HG02642 (cell line): Measurements from ENCODE around the gene PFKP.
"Not testable (repeated sequence)": the region's sequence is repeated elsewhere in the genome, so short reads cannot be mapped to it uniquely, and the experiment has no call there.

Source experiments
- ATAC-seq: cut with Tn5 transposase; IDR thresholded peaks from one replicate; pipeline ENCODE4 v1.9.1; 2021; ENCODE audit warnings: mild to moderate bottlenecking; ENCODE audit not compliant: unreplicated experiment, poor library complexity

Gene PFKP

GRCh38 chr10:3147117-3147820 is 79.9 kb downstream of the PFKP start:
- no peak for ATAC-seq

GRCh38 chr10:3148041-3148440 is 80.7 kb downstream of the PFKP start:
- ATAC-seq: no peak

- ATAC-seq: no peak
Measured at GRCh38 chr10:3148994-3149393, 81.6 kb downstream of the PFKP start.

- no peak for ATAC-seq
Measured at GRCh38 chr10:3149918-3150317, 82.6 kb downstream of the PFKP start.

GRCh38 chr10:3150366-3150765 is 83.0 kb downstream of the PFKP start:
- ATAC-seq: no peak

- no peak for ATAC-seq
Measured at GRCh38 chr10:3150961-3151360, 83.6 kb downstream of the PFKP start.

GRCh38 chr10:3151889-3152565 is 84.7 kb downstream of the PFKP start:
- no peak for ATAC-seq

- ATAC-seq: no peak
Measured at GRCh38 chr10:3152566-3152935, 85.2 kb downstream of the PFKP start.

- ATAC-seq: no peak
Measured at GRCh38 chr10:3154666-3155065, 87.3 kb downstream of the PFKP start.

- no peak for ATAC-seq
Measured at GRCh38 chr10:3159152-3159551, 91.8 kb downstream of the PFKP start.

- ATAC-seq: no peak
Measured at GRCh38 chr10:3162533-3162932, 95.2 kb downstream of the PFKP start.

- no peak for ATAC-seq
Measured at GRCh38 chr10:3163879-3164278, 96.5 kb downstream of the PFKP start.

- no peak for ATAC-seq
Measured at GRCh38 chr10:3165196-3165595, 97.8 kb downstream of the PFKP start.

GRCh38 chr10:3166496-3167290 is 99.3 kb downstream of the PFKP start:
- ATAC-seq: no peak

- no peak for ATAC-seq
Measured at GRCh38 chr10:3167611-3168330, 100.4 kb downstream of the PFKP start.

GRCh38 chr10:3169271-3169670 is 101.9 kb downstream of the PFKP start:
- ATAC-seq: no peak

- ATAC-seq: no peak
Measured at GRCh38 chr10:3169673-3170072, 102.3 kb downstream of the PFKP start.

- not testable (repeated sequence) for ATAC-seq
Measured at GRCh38 chr10:3171488-3171887, 104.1 kb downstream of the PFKP start.

- no peak for ATAC-seq
Measured at GRCh38 chr10:3172081-3172445, 104.7 kb downstream of the PFKP start.

GRCh38 chr10:3172446-3173170 is 105.3 kb downstream of the PFKP start, which contains the start of gene PITRM1:
Gene PITRM1 (minus strand): TSS chr10:3172782. CDS start chr10:3172772, 10 bp downstream.
- ATAC-seq: peak; percentile 97
